Choroid plexus epithelial cell (primary cell): Measurements from ENCODE around the gene MPHOSPH9.

Experiments
- DNase-seq: peaks from one replicate; pipeline ENCODE4 v3.0.0-alpha.2; 2010; ENCODE audit warnings: low read depth
- H3K4me3 ChIP-seq: 2 replicates; pipeline ENCODE4 v1.5.1; 2011; ENCODE audit warnings: low read depth, mild to moderate bottlenecking, control low read depth, low read length, moderate library complexity
- CTCF ChIP-seq: conservative IDR thresholded peaks from 2 replicates; pipeline ENCODE4 v1.5.1; 2011; ENCODE audit warnings: low read depth, mild to moderate bottlenecking, control low read depth, inconsistent platforms, low read length, moderate library complexity

MPHOSPH9 gene

GRCh38 chr12:123232807-123233504, at the start of gene MPHOSPH9, which contains the start of gene MTRFR:
MPHOSPH9 (minus strand) TSS chr12:123233141; CDS start chr12:123230364, 2,777 bp downstream.
MTRFR (plus strand) TSS chr12:123233436; CDS start chr12:123253675, 20,239 bp downstream.
- peak; percentile 100 for DNase-seq
- TF ChIP-seq CTCF, result no peak

GRCh38 chr12:123282111-123282510, 49.2 kb upstream of the MPHOSPH9 start:
- H3K4me3 ChIP-seq, result no peak overlapping the region
- no peak for TF ChIP-seq CTCF
- DNase-seq, result no peak

More at GRCh38 chr12:123232807-123233504, at the start of gene MPHOSPH9, which contains the start of gene MTRFR:
- H3K4me3 ChIP-seq, result peak within 1 kb of the TSS; percentile 98

GRCh38 chr12:123280971-123281370, 48.0 kb upstream of the MPHOSPH9 start:
- DNase-seq, result no peak
- no peak for TF ChIP-seq CTCF

GRCh38 chr12:123278101-123278627, 45.2 kb upstream of the MPHOSPH9 start:
- no peak for DNase-seq
- no peak for TF ChIP-seq CTCF
- H3K4me3 ChIP-seq, result no peak overlapping the region

More at GRCh38 chr12:123280971-123281370, 48.0 kb upstream of the MPHOSPH9 start:
- H3K4me3 ChIP-seq, result no peak overlapping the region

GRCh38 chr12:123273166-123273565, 40.2 kb upstream of the MPHOSPH9 start:
- TF ChIP-seq CTCF, result no peak
- no peak for DNase-seq
- H3K4me3 ChIP-seq, result no peak overlapping the region

- H3K4me3 ChIP-seq, result peak overlapping the region; percentile 82
- peak; percentile 63 for DNase-seq
- peak; percentile 48 for TF ChIP-seq CTCF
Measured at GRCh38 chr12:123271001-123271668, 38.2 kb upstream of the MPHOSPH9 start.
